K562 (cell line): Measurements from ENCODE around the gene SERHL2. TPM values are rescaled to one million over a fixed set of nuclear protein-coding genes. Genes with fewer than 3 reads are reported as not detected.
"Not testable (repeated sequence)": the region's sequence is repeated elsewhere in the genome, so short reads cannot be mapped to it uniquely, and the experiment has no call there.

ENCODE experiments used
- ATAC-seq: fragments of 200-7000 bp; cut with Tn5 transposase; 3 replicates; pipeline ENCODE4 v1.9.1; 2020; ENCODE audit warnings: moderate library complexity
- BruUV-seq: library from RNA; stranded (reverse); fragments of 400-500 nt; replicated peaks from 2 replicates; lab custom pipeline; 2021; lab: Mats Ljungman, UMichigan
- CTCF ChIA-PET: fragments of 300-600 bp; formaldehyde crosslinking; extraction: SDS; loops from one replicate; lab custom pipeline; 2021; ENCODE audit warnings: low intra/inter-chr PET ratio; lab: Yijun Ruan, JAX
- POLR2A ChIA-PET: fragments of 300-600, 350-650 bp; sonication (Branson Sonifier 250); formaldehyde crosslinking; extraction: SDS; loops from one replicate; lab custom pipeline; 2021; ENCODE audit warnings: antibody characterized with exemption, inconsistent platforms; lab: Yijun Ruan, JAX
- DNase-seq, 4 experiments: peaks; one replicate each; pipeline versions ENCODE4 v3.0.0 to v3.0.0-alpha.2; 2011 to 2018; ENCODE audit warnings: low spot score in 3 of 4, mixed read lengths in 3 of 4; ENCODE audit errors: extremely low read depth in 1 of 4
- FAIRE-seq: peaks from 2 replicates; lab custom pipeline; 2011; peaks lifted over from hg19 to GRCh38; lab: Jason Lieb, UNC
- H2AFZ ChIP-seq: 2 replicates; pipeline ENCODE4 v1.6.0; 2011; ENCODE audit warnings: low read depth, low read length, control low read depth, inconsistent platforms
- H3K27ac ChIP-seq: fragments of 200-600 bp; 3 replicates; pipeline ENCODE4 v1.8.0; 2011; ENCODE audit warnings: low read depth, mild to moderate bottlenecking, control low read depth, inconsistent platforms, low read length, moderate library complexity, mixed read lengths; ENCODE audit errors: extremely low read depth
- H3K27me3 ChIP-seq, 2 experiments: fragments of 300-600 bp in 1 of 2; 2 replicates in 1 of 2; 3 replicates in 1 of 2; pipeline versions ENCODE4 v1.6.0 to v1.8.0; 2011; ENCODE audit warnings: inconsistent platforms in 2 of 2, low read length in 2 of 2, mild to moderate bottlenecking in 1 of 2, mixed read lengths in 1 of 2, moderate library complexity in 1 of 2; ENCODE audit not compliant: control insufficient read depth in 2 of 2, insufficient read depth in 2 of 2
- H3K36me3 ChIP-seq: fragments of 300-600 bp; 3 replicates; pipeline ENCODE4 v1.8.0; 2011; ENCODE audit warnings: mild to moderate bottlenecking, low read length, inconsistent platforms; ENCODE audit not compliant: control insufficient read depth, insufficient read depth
- H3K4me1 ChIP-seq, 2 experiments: fragments of 200-600 bp in 1 of 2; replicated peaks in 1 of 2; 2 replicates in 1 of 2; 3 replicates in 1 of 2; pipeline versions ENCODE4 v1.5.1 to v1.8.0; 2011; ENCODE audit warnings: inconsistent platforms in 2 of 2, low read length in 2 of 2, mild to moderate bottlenecking in 1 of 2, mixed read lengths in 1 of 2, moderate library complexity in 1 of 2; ENCODE audit not compliant: control insufficient read depth in 2 of 2, insufficient read depth in 2 of 2
- H3K4me2 ChIP-seq: 2 replicates; pipeline ENCODE4 v1.6.1; 2011; ENCODE audit warnings: low read length, control low read depth, inconsistent platforms, mixed read lengths; ENCODE audit not compliant: insufficient read depth
- H3K4me3 ChIP-seq: fragments of 200-600 bp; sonication (generic), shearing (Covaris generic); 2 replicates; pipeline ENCODE4 v1.5.1; 2016; ENCODE audit warnings: control low read depth, inconsistent platforms
- H3K79me2 ChIP-seq: fragments of 200-600 bp; 3 replicates; pipeline ENCODE4 v1.8.0; 2011; ENCODE audit warnings: low read length, inconsistent platforms; ENCODE audit not compliant: control insufficient read depth, insufficient read depth
- H3K9ac ChIP-seq, 2 experiments: 2 replicates each; pipeline versions ENCODE4 v1.6.0 to v1.6.1; 2011; ENCODE audit warnings: low read depth in 2 of 2, low read length in 2 of 2, control low read depth in 1 of 2, inconsistent platforms in 1 of 2, mild to moderate bottlenecking in 1 of 2, mixed read lengths in 1 of 2; ENCODE audit not compliant: insufficient read depth in 1 of 2
- H3K9me1 ChIP-seq: one replicate; pipeline ENCODE4 v1.6.0; 2011; ENCODE audit warnings: inconsistent platforms, mild to moderate bottlenecking, low read length, moderate library complexity; ENCODE audit not compliant: control insufficient read depth, insufficient read depth
- H3K9me3 ChIP-seq: replicated peaks from 2 replicates; pipeline ENCODE4 v1.5.1; 2011; ENCODE audit warnings: low read depth, low read length, inconsistent platforms; ENCODE audit not compliant: control insufficient read depth, insufficient read depth
- H4K20me1 ChIP-seq: replicated peaks from 2 replicates; pipeline ENCODE4 v1.6.1; 2011; ENCODE audit warnings: low read length, inconsistent platforms, mixed read lengths; ENCODE audit not compliant: control insufficient read depth, insufficient read depth
- WGBS: fragments of 100-300 bp; shearing (Covaris generic); methylation state at CpG from one replicate; pipeline ENCODE4 v1.1.6; 2016; ENCODE audit warnings: low coverage, mixed read lengths; ENCODE audit not compliant: insufficient coverage; ENCODE audit errors: missing lambda C conversion rate; 5-methylcytosine and 5-hydroxymethylcytosine counted together
- in situ Hi-C: fragments of 300-500 bp; cut with MboI; formaldehyde crosslinking; loops from 4 replicates; pipeline ENCODE4 v1.15.0; 2018; ENCODE audit warnings: inconsistent platforms, mixed read lengths
- intact Hi-C: fragments of 100-400 bp; cut with micrococcal nuclease; formaldehyde crosslinking; loops from 2 replicates; pipeline ENCODE4 v1.14.2; 2022
- polyA plus RNA-seq, 8 experiments: library from polyadenylated mRNA; depleted of rRNA in 4 of 8; stranded (reverse) in 5 of 8; unstranded in 3 of 8; fragments of >200 nt; fragmentation: Nextera tagmentation in 2 of 8; fragmentation: Illumina TruSeq in 1 of 8; extraction: Ambion mirVana in 2 of 8; extraction: Trizol in 1 of 8; gene quantifications; 2 replicates each; pipeline versions ENCODE4 v1.2.1 to v1.2.3, GENCODE V29; 2011 to 2014; ENCODE audit warnings: inconsistent platforms in 1 of 8, missing spikeins in 1 of 8
- total RNA-seq, 7 experiments: library from RNA; depleted of rRNA in 6 of 7; stranded (reverse); fragments of >200 nt in 6 of 7; fragmentation: Illumina TruSeq in 2 of 7; extraction: Trizol in 2 of 7; gene quantifications; 2 replicates each; pipeline versions ENCODE4 v1.2.1 to v1.2.3, GENCODE V29; 2011 to 2021; ENCODE audit warnings: low replicate concordance in 1 of 7
- TF ChIP-seq, protein P1 (sequence below), 2 experiments: fragments of 450-650 bp; conservative IDR thresholded peaks; 2 replicates each; pipeline ENCODE4 v1.6.1; 2017; ENCODE audit warnings: mild to moderate bottlenecking in 2 of 2, moderate library complexity in 2 of 2

The SERHL2 gene
- total and polyA plus RNA-seq, 9 of the 15 experiments (the other 6 are each of a cell fraction or from before 2014, with no cell fraction given), result 19.9 to 62.6 (median 25.2) TPM

DNA sequence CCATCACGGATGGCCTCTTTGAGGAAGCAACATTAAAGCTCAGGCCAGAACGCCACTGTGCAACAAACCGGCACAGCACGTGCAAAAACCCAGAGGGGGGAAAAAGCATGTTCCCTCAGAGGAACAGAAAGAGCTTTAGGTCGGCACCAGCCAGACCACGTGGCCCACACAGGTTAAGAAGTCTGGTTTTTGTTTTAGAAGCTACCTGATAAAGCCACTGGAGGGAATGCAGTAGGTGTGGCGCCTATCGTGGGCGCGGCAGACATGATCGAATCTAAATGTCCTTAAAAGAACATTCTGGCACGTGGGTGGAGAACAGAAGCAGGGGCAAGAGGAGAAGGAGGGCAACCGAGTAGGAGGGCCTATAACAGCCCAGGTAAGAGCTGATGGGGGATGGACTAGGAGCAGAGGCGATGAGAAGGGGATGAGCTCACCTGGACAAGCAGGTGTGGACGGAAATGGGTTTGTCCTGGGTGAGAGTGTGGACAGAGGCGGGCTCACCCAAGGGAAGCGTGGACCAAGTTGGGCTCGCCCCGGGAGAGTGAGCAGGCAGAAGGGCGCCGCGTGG lies 27.5 kb downstream of the SERHL2 start:
- TSS peak; percentile 53 for BruUV-seq
- Histone ChIP-seq H3K9ac (peak overlapping the region; percentile 81 to 96), H3K36me3 (peaks cover 69% of the 10 kb centered on the region; the same call in 1 of the 3 replicates), H3K79me2 (peaks cover 27% of the 10 kb centered on the region), H3K27ac (peak overlapping the region; percentile 74), H3K4me2 (peak overlapping the region; percentile 76), H3K4me3 (peak overlapping the region; percentile 57)
- POLR2A ChIA-PET, result interaction anchor here (1.3 to 3.0 kb wide), 2 partner anchors 11 to 34 kb away, joined by 3 to 17 read pairs; partner anchors contain the start of gene POLDIP3
- H3K9me1 ChIP-seq, CTCF ChIA-PET, H4K20me1 ChIP-seq, H3K9me3 ChIP-seq, H3K27me3 ChIP-seq, H2AFZ ChIP-seq, intact Hi-C loops, in situ Hi-C loops, DNase-seq, H3K4me1 ChIP-seq: not testable (repeated sequence)
- TF ChIP-seq, protein P1, sequence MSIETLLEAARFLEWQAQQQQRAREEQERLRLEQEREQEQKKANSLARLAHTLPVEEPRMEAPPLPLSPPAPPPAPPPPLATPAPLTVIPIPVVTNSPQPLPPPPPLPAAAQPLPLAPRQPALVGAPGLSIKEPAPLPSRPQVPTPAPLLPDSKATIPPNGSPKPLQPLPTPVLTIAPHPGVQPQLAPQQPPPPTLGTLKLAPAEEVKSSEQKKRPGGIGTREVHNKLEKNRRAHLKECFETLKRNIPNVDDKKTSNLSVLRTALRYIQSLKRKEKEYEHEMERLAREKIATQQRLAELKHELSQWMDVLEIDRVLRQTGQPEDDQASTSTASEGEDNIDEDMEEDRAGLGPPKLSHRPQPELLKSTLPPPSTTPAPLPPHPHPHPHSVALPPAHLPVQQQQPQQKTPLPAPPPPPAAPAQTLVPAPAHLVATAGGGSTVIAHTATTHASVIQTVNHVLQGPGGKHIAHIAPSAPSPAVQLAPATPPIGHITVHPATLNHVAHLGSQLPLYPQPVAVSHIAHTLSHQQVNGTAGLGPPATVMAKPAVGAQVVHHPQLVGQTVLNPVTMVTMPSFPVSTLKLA (conservative IDR thresholded peaks at IDR 0.05), result 0 out of 4 replicates have a peak, but pooled peaks of 1 of the 2 experiments have one; percentile 28
- peak; percentile 92 for FAIRE-seq
- ATAC-seq, result peak; percentile 29
- 0% methylated on average over 8 of the region's 22 CpGs for WGBS
